PC-3 (cell line): ENCODE data around the gene ABHD3. TPM values are rescaled to one million over a fixed set of nuclear protein-coding genes. Genes with fewer than 3 reads are reported as not detected.
"Not testable (repeated sequence)": the region's sequence is repeated elsewhere in the genome, so short reads cannot be mapped to it uniquely, and the experiment has no call there.

Experiments
- ATAC-seq: fragments of 200-7000 bp; cut with Tn5 transposase; 2 replicates; pipeline ENCODE4 v1.9.1; 2020; ENCODE audit warnings: mild to moderate bottlenecking, moderate library complexity
- BruUV-seq: library from RNA; stranded (reverse); fragments of 400-500 nt; replicated peaks from 2 replicates; lab custom pipeline; 2021; lab: Mats Ljungman, UMichigan
- CTCF ChIA-PET: fragments of 300-600 bp; sonication (Branson Sonifier 250); formaldehyde crosslinking; loops from one replicate; lab custom pipeline; 2022; ENCODE audit warnings: antibody characterized with exemption; lab: Charles Lee
- POLR2A ChIA-PET: fragments of 300-600 bp; sonication (Branson Sonifier 250); formaldehyde crosslinking; loops from one replicate; lab custom pipeline; 2022; ENCODE audit warnings: antibody characterized with exemption; ENCODE audit not compliant: unreplicated experiment; lab: Charles Lee
- DNase-seq: peaks from one replicate; pipeline ENCODE4 v3.0.0-alpha.2; 2015
- H2AFZ ChIP-seq: fragments of 300-600 bp; sonication (generic); 2 replicates; pipeline ENCODE4 v1.6.0; 2016; ENCODE audit warnings: antibody characterized with exemption, low read length
- H3F3A ChIP-seq: fragments of 300-600 bp; sonication (generic); one replicate; pipeline ENCODE4 v1.6.0; 2017; ENCODE audit warnings: antibody characterized with exemption, low read length, control low read depth, mild to moderate bottlenecking; ENCODE audit not compliant: unreplicated experiment
- H3K27ac ChIP-seq: fragments of 300-600 bp; sonication (generic); 2 replicates; pipeline ENCODE4 v1.5.1; 2016; ENCODE audit warnings: mild to moderate bottlenecking, low read length
- H3K27me3 ChIP-seq: fragments of 300-600 bp; sonication (generic); 2 replicates; pipeline ENCODE4 v1.6.1; 2016; ENCODE audit warnings: low read length, mixed read lengths
- H3K36me3 ChIP-seq: fragments of 300-600 bp; sonication (generic); 2 replicates; pipeline ENCODE4 v1.6.1; 2016; ENCODE audit warnings: low read depth, mixed run types, low read length, mixed read lengths
- H3K4me1 ChIP-seq: fragments of 300-600 bp; sonication (generic); 2 replicates; pipeline ENCODE4 v1.5.1; 2016; ENCODE audit warnings: low read length; ENCODE audit not compliant: insufficient read depth
- H3K4me2 ChIP-seq: fragments of 300-600 bp; sonication (generic); 2 replicates; pipeline ENCODE4 v1.6.0; 2016; ENCODE audit warnings: low read length
- H3K4me3 ChIP-seq: fragments of 300-600 bp; sonication (generic); 2 replicates; pipeline ENCODE4 v1.5.1; 2016; ENCODE audit warnings: mild to moderate bottlenecking, low read length, mixed read lengths
- H3K79me2 ChIP-seq: fragments of 300-600 bp; sonication (generic); 2 replicates; pipeline ENCODE4 v1.6.1; 2017; ENCODE audit warnings: low read length, mixed read lengths
- H3K9ac ChIP-seq: fragments of 300-600 bp; sonication (generic); 2 replicates; pipeline ENCODE4 v1.6.0; 2016; ENCODE audit warnings: mild to moderate bottlenecking, low read length
- H3K9me2 ChIP-seq: fragments of 300-600 bp; sonication (generic); replicated peaks from 2 replicates; pipeline ENCODE4 v1.6.1; 2016; ENCODE audit warnings: mixed run types, low read length, mixed read lengths
- H3K9me3 ChIP-seq: fragments of 300-600 bp; sonication (generic); 2 replicates; pipeline ENCODE4 v1.6.1; 2016; ENCODE audit warnings: low read length, mixed read lengths
- H4K20me1 ChIP-seq: fragments of 300-600 bp; sonication (generic); 2 replicates; pipeline ENCODE4 v1.6.1; 2016; ENCODE audit warnings: low read length, mixed read lengths
- EZH2 ChIP-seq: fragments of 300-600 bp; sonication (generic); IDR thresholded peaks from one replicate; pipeline ENCODE4 v1.6.1; 2017; ENCODE audit warnings: antibody characterized with exemption, mild to moderate bottlenecking, low read length; ENCODE audit not compliant: unreplicated experiment
- EZH2phosphoT487 ChIP-seq: fragments of 300-600 bp; sonication (generic); IDR thresholded peaks from 2 replicates; pipeline ENCODE4 v1.6.1; 2018; ENCODE audit warnings: mild to moderate bottlenecking, antibody characterized with exemption, low read length, borderline replicate concordance
- intact Hi-C: fragments of 100-400 bp; cut with micrococcal nuclease; formaldehyde crosslinking; loops from 2 replicates; pipeline ENCODE4 v1.9.0; 2023
- total RNA-seq: library from RNA; depleted of rRNA; stranded (reverse); fragments of >200 nt; gene quantifications from 2 replicates; pipeline ENCODE4 v1.2.3, GENCODE V29; 2014
- TF ChIP-seq, protein P1 (sequence below): fragments of 300-600 bp; sonication (generic); conservative IDR thresholded peaks from 2 replicates; pipeline ENCODE4 v1.5.1; 2017; ENCODE audit warnings: antibody characterized with exemption, low read depth, mild to moderate bottlenecking, low read length

Gene ABHD3
- total RNA-seq, 1 experiment from 2014 or later, result 21.4 TPM

DNA sequence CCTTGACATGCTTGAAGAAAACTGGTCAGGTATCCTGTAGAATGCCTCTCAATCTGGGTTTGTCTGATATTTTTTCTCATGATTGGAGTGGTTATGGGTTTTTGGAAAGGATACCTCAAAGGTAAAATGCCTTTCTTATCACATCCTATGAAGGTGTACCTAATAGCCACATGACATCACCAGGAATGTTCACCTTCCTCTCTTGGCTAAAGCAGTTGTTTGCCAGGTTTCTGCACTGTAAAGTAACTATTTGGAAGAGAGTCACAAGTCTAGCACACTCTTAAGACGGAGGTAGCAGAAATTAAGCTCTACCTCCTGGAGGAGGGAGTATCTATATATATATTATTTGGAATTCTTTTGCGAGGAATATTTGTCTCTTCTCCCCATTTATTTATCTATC lies 18.1 kb upstream of the ABHD3 start:
- peaks cover 5% of the 10 kb centered on the region for H3K4me1 ChIP-seq
- H3K79me2 ChIP-seq, result no peaks in the 10 kb centered on the region
- H3K9me3 ChIP-seq, result no peaks in the 10 kb centered on the region
- BruUV-seq, result no TSS peak
- ATAC-seq, result no peak
- H3F3A ChIP-seq, result no peaks in the 10 kb centered on the region
- no peak overlapping the region for H3K4me3 ChIP-seq
- no peak overlapping the region for H2AFZ ChIP-seq
- no peak for DNase-seq
- H3K27ac ChIP-seq, result no peak overlapping the region
- intact Hi-C loops, result no loop called here
- no peaks in the 10 kb centered on the region for H3K9me2 ChIP-seq
- H4K20me1 ChIP-seq, result no peaks in the 10 kb centered on the region
- POLR2A ChIA-PET, result no interaction called here
- TF ChIP-seq EZH2phosphoT487, result no peak
- TF ChIP-seq, protein P1, sequence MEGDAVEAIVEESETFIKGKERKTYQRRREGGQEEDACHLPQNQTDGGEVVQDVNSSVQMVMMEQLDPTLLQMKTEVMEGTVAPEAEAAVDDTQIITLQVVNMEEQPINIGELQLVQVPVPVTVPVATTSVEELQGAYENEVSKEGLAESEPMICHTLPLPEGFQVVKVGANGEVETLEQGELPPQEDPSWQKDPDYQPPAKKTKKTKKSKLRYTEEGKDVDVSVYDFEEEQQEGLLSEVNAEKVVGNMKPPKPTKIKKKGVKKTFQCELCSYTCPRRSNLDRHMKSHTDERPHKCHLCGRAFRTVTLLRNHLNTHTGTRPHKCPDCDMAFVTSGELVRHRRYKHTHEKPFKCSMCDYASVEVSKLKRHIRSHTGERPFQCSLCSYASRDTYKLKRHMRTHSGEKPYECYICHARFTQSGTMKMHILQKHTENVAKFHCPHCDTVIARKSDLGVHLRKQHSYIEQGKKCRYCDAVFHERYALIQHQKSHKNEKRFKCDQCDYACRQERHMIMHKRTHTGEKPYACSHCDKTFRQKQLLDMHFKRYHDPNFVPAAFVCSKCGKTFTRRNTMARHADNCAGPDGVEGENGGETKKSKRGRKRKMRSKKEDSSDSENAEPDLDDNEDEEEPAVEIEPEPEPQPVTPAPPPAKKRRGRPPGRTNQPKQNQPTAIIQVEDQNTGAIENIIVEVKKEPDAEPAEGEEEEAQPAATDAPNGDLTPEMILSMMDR, result no peak
- no peak for TF ChIP-seq EZH2
- CTCF ChIA-PET, result no interaction called here
- H3K36me3 ChIP-seq, result no peaks in the 10 kb centered on the region
- no peaks in the 10 kb centered on the region for H3K27me3 ChIP-seq
- H3K4me2 ChIP-seq, result no peak overlapping the region
- no peak overlapping the region for H3K9ac ChIP-seq

DNA sequence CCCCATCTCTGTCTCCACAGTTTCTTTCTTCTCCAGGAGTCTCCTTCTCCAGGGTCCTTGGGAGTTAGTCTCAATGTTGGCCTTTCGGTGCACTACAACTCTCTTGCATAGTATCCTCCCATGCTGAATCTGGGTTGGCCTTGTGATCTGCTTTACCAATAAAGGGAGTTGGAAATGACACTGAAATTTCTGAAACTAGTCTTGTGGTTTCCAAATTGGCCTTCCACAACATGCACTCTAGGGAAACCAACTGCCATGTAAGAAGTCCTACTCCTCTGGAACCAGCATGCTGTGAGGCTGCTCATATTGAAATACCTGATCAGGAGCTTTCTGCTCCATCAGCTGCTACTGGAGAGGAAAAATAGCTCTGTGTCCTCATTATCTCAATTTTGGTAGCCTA lies 9.9 kb upstream of the ABHD3 start:
- DNase-seq (no peak), ATAC-seq (no peak)
- no peak overlapping the region for H3K4me3 ChIP-seq
- no peaks in the 10 kb centered on the region for H3K27me3 ChIP-seq
- no peaks in the 10 kb centered on the region for H3K79me2 ChIP-seq
- TF ChIP-seq EZH2phosphoT487, result no peak
- TF ChIP-seq, protein P1, result no peak
- intact Hi-C loops, result no loop called here
- no peak overlapping the region for H3K9ac ChIP-seq
- no peaks in the 10 kb centered on the region for H3K9me2 ChIP-seq
- no peaks in the 10 kb centered on the region for H3K4me1 ChIP-seq
- H3K27ac ChIP-seq, result no peak overlapping the region
- no TSS peak for BruUV-seq
- H4K20me1 ChIP-seq, result no peaks in the 10 kb centered on the region
- H3K36me3 ChIP-seq, result no peaks in the 10 kb centered on the region
- no peaks in the 10 kb centered on the region for H3F3A ChIP-seq
- CTCF ChIA-PET, result no interaction called here
- H2AFZ ChIP-seq, result no peak overlapping the region
- POLR2A ChIA-PET, result no interaction called here
- no peaks in the 10 kb centered on the region for H3K9me3 ChIP-seq
- no peak overlapping the region for H3K4me2 ChIP-seq

DNA sequence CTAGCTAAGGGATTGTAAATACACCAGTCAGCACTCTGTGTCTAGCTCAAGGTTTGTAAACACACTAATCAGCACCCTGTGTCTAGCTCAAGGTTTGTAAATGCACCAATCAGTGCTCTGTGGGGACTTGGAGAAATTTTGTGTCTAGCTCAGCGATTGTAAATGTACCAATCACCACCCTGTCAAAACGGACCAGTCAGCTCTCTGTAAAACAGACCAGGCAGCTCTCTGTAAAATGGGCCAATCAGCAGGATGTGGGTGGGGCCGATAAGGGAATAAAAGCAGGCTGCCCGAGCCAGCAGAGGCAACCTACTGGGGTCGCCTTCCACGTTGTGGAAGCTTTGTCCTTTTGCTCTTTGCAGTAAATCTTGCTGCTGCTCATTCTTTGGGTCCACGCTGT lies 2.6 kb upstream of the ABHD3 start:
- intact Hi-C loops, H3K9ac ChIP-seq, H3K27me3 ChIP-seq, H3K36me3 ChIP-seq, BruUV-seq, H3K27ac ChIP-seq, H2AFZ ChIP-seq, H3K9me2 ChIP-seq, H3K9me3 ChIP-seq, CTCF ChIA-PET, H4K20me1 ChIP-seq, H3F3A ChIP-seq, H3K4me2 ChIP-seq, ATAC-seq, H3K4me3 ChIP-seq, POLR2A ChIA-PET, DNase-seq: not testable (repeated sequence)
- Histone ChIP-seq H3K79me2 (peaks cover 26% of the 10 kb centered on the region), H3K4me1 (peaks cover 15% of the 10 kb centered on the region; the same call in 1 of the 2 replicates)
